GM12875 (cell line): Measurements from ENCODE around the gene PRKG2.

ENCODE experiments used
- H3K4me3 ChIP-seq: one replicate; pipeline ENCODE4 v1.5.1; 2011; ENCODE audit warnings: low read depth, low read length, control low read depth
- CTCF ChIP-seq: IDR thresholded peaks from 2 replicates; pipeline ENCODE4 v1.5.1; 2011; ENCODE audit warnings: low read depth, mild to moderate bottlenecking, control low read depth, inconsistent platforms, low read length, moderate library complexity, borderline replicate concordance; ENCODE audit not compliant: insufficient read depth

The PRKG2 gene

DNA sequence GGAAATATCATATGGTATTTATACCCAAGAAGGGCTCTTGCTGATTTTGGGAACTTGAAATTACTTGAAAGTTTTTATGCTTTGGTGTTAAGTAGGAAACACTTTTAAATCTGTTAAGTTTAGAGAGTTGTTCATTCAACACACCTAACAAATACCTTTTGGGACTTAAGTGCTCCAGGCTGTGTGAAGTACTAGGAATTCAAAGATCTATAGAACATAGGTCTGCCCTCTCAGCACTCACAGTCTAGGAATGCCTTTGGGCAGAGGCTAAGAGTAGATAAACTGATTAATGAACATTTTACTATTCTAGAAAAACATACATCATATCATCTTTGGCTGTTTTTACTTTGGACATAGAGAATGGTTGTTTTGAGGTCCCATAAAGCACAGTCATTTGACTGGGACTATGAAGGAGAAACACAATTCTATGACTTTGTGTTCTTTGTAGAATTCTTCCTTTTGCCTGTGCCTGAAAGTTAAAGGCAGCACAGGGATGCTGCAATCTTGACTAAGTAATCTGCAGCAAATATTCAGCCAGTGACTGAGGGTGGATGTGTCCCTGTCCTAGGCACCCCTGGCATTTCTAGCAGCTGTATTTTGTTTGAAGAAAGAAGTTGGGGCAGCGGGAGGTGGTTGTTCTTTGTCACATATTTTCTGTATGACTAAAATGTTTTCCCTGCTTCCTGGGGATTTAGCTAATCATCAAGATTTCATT is 176.2 kb downstream of the PRKG2 start:
- no peak overlapping the region for H3K4me3 ChIP-seq
- TF ChIP-seq CTCF: no peak
